Germinal center (tissue), 1 donor: Measurements from ENCODE around the gene ASB11.
"Not testable (repeated sequence)": the region's sequence is repeated elsewhere in the genome, so short reads cannot be mapped to it uniquely, and the experiment has no call there.

Source experiments
- DNase-seq: peaks from one replicate; pipeline ENCODE4 v3.0.0; 2012; ENCODE audit warnings: mixed read lengths, low spot score

The ASB11 gene

DNA sequence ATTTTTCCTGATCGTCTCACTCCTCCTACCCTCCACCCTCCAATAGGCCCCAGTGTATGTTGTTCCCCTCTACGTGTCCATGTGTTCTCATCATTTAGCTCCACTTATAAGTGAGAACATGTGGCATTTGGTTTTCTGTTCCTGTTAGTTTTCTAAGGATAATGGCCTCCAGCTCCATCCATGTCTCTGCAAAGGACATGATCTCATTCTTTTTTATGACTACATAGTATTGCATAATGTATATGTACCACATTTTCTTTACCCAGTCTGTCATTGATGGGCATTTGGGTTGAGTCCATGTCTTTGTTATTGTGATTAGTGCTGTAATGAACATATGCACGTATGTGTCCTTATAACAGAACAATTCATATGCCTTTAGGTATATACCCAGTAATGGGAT is 9.5 kb downstream of the ASB11 start:
- not testable (repeated sequence) for DNase-seq

DNA sequence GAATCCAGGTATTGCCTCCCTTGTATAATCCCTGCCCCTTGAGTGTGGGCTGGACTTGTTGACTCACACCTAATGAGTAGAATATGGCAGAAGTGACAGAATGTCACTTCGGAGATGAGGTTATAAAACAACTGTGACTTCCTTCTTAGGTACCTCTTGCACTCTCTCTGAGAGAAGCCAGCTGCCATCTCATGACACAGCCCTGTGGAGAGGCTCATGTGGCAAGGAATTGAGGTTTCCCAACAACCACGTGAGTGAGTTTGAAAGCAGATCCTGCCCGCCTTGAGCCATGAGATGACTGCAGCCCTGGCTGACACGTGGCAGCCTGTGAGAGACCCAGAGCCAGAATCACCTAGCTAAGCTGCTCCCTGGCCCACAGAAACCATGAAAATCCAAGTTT is 13.5 kb downstream of the ASB11 start:
- DNase-seq = no peak

DNA sequence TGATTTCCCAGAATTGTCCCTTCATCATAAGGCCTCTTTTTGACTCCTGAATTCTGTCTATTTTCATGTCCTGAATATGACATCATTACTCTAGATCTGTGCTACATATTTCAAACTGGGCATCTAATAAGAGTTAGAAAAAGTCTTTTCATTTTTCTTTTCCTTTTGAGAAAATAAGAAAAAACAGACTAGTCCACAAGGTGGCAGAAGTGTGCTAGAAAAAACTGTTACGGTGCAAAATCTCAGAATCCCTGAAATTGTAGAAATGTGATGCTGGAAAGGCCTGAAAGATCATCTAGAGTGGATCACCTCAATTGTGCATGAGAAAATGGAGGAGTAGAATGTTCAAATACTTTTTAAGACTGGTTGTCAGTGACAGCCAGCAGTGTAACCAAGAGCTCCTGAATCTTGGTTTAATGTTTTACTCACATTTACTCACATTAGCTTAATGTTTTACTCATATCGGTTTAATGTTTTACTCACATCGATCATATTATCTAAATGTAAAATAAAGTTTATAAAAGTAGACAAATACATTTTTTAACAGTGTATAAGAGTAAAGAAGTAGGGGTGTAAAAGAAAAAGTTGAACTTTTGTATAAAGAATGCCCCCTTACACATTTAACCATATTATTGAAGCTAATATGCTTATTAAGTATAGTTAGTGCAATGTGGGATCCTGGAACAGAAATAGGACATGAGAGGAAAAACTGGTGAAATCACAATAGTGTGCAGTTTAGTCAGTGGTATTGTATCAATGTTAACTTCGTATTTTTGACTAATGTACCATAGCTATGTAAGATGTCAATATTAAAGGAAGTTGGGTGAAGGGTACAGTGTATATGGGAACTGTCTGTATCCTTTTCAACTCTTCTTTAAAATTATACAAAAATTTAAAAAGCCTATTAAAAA is 15.2 kb downstream of the ASB11 start:
- DNase-seq = peak; percentile 2

DNA sequence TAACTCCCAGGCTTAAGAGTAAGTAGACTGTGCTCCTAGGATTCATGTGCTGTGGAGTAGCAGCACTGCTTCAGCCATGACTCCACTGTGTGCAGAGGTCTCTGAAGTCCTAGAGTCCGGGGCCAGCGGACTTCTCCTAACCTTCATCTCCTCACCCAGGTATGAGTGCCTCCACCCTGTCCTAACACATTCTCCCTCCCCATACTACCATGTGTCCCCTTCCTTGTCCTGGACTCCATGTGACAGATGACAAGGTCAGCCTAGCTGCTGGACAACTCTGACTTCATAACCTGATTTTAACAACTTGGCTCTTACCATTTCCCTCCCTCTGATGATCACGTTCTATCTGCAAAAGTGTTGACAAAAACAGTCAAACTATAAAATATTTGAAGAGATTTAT is 16.7 kb downstream of the ASB11 start:
- no peak for DNase-seq

DNA sequence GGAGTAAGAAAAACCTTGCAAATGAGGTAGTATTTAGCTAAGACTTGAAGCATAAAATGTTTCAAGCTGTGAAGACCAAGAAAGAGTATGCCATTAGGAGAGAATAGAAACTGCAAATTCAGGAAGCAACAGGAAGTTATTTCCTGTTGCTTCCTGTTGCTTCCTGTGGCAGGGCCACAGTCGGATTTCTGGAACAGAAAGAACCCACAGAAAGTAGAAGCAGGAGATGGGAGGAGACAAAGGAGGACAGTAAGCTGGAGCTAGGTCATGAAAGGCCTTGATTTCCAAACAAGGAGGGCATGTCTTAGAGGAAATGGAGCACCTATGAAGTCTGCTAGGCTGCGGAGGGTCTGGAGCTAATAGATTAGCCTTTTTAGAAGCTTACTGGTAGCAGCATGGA is 17.2 kb downstream of the ASB11 start:
- no peak for DNase-seq

DNA sequence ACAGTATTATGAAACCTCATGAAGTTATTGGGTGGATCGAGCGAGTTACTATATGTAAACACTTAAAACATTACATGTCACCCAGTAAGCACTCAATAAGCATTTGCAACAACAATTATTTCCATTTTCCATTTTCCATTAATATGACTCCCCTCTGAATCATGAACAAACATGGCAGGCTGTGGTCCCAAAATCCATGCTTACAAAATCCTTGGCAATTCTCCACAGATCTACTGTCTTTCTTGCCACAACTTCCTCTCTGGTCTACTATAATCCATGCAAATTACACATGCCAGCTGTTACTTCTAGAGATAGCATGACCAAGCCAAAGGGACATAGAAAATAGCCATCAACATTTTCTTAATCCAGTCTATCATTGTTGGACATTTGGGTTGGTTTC is 22.0 kb downstream of the ASB11 start:
- DNase-seq = no peak

DNA sequence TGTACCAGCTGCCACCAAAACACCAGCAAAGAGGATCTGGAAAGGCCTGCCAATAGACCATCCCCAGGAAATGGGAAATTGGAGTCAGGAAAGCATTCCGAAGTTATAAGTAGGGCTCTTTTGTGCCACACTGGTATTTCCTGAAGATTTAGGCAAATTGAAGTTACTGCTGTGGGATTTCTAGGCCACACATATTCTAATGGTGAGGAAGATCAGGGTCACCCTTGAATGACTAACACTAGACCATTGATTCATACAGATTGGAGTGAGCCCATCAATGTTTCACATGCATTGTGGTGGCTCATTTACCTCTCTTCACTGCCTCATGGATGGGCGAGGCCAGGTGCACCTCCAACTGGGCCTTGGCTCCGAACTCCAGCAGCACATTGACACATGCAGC is 22.6 kb downstream of the ASB11 start:
- DNase-seq = no peak

DNA sequence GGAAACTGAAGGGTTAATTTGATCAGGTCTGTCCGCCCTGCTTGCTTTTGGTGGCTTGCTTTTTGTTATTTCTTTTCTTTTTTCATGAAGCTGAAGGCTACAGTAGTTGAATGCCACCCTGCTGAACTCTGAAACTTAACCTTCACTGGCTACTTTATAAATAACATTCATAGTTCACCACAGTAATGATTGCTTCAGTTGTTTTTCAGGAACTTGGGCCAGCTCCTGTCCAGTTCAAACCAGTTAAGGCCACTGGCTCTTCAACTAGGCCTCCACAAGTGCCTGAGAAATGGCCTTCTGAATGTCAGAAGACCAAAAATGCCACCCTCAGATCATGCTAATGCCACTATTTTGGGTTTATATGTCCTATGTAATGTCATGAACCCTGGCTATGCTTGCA is 37.8 kb downstream of the ASB11 start:
- no peak for DNase-seq

DNA sequence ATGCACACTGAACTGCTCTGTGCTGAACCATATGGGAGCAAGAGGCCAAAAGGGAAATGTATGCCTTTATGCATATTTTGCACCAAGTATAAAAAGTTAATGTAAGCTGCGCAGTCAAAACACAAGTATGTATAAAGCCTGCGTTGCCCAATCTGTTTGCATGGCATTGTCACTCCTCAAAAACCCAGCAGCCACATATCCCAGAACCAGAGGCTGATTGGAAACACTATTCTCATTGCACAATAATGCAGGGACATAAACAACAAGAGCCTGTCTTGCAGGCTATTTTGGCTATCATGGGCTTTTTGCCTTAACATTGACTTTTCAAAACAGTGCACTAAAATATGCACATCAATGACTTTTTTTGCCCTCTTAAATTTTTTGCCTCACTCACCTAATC is 40.5 kb downstream of the ASB11 start:
- no peak for DNase-seq

DNA sequence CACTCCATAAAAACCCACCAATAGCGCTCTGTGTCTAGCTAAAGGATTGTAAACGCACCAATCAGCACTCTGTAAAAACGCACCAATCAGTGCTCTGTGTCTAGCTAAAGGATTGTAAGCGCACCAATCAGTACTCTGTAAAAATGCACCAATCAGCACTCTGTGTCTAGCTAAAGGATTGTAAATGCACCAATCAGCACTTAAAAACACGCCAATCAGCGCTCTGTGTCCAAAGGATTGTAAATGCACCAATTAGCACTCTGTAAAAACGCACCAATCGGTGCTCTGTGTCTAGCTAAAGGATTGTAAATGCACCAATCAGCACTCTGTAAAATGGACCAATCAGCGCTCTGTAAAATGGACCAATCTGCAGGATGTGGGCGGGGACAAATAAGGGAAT is 42.2 kb downstream of the ASB11 start:
- not testable (repeated sequence) for DNase-seq

DNA sequence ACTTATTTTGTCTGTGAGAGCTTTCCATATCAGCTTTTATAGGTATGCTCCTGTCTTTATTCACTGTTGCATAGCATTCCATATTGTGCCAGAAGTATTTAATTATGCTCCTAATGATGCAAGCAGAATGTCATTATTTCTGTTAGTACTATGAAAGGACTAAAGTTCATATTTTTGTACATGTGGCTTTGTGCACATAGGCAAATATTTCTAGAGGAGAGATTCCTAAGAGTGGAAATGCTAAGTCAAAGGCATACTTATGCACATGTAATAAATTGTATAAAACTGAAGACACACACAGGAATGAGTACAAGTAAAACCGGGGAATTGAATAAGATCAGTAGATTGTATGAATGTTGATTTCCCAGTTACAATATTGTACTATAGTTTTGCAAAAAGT is 43.7 kb downstream of the ASB11 start:
- no peak for DNase-seq

DNA sequence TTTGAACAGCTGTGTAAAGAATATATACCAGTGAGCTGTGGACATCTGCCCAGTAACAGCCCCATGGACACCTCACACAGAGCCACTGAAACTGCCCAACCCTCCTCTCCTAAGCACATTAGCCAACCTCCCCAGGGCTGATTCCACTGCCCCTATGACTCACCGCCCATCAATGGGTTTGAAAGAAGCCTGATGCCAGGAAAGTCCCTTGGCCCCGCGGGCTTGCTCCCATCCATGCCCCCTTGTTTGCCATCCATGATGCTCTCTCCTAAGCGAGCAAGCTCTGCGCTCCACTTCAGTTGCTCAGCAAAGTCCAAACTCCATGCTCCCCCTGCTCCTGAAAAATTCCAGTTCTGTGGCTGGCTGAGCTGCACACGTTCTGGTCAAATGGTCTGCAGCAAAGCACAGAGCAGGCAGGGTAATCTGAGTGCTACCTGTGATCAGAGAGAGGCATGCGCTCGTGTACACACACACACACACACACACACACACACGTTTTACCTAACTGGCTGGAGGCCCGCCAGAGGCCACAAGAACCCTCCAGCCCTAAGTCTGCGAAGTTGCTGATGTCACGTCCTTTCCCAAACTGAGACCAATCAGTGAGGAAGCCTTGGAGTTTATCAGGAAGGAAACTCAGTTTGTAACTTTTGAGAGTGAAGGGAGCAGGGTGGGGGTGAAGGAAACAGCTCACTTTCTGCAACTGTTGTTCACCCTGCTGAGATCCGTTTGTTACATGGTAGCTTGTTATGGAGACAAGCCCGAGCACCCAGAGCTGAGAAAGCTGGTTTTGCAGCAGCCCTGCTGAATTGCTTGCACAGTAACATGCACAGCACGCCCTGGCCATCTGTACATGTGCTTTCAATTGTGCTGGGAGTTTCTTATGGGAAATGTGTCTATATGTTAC is 45.6 kb downstream of the ASB11 start, which contains the start of gene ASB9:
Gene ASB9, minus strand, starts transcription at position 466 of the 904 bp plus-strand sequence. Its CDS starts 209 bp downstream, at position 257.
- DNase-seq = no peak

DNA sequence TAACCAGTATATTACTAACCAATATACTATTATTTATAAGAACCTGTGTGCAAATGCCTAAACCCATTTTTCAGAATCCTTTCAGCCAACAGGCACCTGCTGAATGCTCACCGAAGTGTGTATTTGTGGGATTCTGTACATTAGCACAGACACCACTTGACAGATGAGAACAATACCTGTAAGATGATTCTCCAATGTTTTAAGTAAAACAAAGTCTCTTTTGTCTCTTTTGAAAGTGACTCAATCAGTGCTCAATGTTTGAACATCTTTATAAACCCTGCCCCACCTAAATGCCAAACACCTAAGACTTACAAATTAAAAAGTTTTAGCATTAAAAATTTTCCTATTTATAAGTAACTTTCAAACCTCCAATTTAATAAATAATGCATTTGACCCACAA is 46.3 kb downstream of the ASB11 start:
- no peak for DNase-seq

DNA sequence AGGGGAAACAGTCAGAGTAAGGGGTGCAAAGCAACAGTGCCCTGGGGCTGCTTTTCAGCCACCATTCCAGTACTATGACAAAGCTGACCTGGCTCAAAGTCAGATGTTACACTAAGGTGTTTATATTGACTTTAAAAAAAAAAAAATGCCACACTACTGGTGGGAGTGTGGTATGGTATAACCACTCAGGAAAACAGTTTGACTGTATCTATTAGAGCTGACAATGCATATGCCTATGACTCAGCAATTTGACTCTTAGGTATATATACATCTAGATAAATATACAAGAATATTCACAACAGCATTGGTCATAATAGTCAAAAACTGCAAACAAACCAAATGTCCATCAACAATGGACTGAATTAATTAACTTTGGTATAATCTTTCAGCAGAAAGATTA is 60.6 kb downstream of the ASB11 start:
- no peak for DNase-seq

DNA sequence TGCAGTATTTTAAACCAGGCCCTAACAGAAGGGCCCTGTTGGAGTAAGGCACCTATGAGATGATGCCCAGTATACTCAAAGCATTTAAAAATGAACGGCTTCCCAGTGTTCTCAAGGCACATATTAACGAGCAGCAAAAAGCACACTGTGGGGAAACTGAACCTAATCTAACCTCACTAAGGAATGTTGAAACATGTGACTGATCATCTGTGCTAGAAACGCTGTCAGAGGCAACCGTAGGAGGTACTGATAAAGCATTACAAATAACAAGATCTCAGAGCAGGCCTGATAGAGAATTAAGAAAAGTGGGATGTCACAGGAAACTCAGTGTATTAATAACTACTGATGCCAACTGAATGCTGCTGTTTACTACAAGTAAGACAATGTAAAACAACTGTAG is 69.5 kb downstream of the ASB11 start:
- no peak for DNase-seq

DNA sequence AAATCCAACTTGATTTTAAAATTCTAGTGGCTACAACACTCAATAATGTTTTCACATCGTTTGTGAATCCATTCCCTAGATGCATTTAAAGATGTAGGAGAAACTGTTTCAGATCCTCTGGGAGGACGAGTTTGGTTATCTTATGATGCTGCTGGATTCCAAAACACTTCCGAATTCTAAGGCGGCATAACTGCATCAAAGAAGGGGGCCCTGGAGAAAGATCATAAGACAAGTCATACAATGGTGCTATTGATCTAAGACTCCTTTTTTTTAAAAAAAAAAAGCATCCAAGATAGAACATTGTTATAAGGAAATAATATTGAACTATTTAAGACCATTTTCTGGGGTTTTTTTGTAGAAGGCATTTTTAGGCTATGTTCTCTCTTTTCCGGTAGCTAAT is 71.0 kb downstream of the ASB11 start:
- no peak for DNase-seq

DNA sequence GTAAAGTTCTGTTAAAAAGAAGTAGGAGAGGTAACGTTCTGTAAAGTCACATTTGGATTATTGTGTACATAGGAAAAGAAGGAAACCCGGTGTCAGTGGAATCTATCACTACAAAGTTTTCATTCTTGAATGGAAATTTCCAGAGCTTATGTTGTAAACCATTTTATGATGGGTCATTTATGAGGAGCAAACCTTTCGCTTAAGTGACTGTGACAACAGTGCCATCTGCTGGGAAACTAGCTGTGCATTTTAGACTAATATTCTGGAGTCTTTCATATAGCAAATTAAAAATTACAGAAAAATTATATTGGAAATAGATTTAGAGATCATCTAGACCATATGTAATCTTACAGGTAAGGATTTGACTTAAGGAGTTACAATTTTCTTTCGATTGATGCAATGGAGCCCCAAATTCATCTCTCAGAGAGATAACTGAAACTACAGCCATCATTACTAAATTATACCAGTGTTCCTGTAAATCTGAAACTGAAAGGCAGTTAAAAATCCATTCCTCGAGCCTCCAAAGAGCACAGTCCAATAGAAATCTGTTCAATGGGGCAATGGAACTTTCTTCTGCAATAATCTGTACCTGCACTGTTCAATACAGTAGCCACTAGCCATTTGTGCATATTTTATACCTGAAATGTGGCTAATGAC is 72.4 kb downstream of the ASB11 start:
- peak; percentile 15 for DNase-seq

DNA sequence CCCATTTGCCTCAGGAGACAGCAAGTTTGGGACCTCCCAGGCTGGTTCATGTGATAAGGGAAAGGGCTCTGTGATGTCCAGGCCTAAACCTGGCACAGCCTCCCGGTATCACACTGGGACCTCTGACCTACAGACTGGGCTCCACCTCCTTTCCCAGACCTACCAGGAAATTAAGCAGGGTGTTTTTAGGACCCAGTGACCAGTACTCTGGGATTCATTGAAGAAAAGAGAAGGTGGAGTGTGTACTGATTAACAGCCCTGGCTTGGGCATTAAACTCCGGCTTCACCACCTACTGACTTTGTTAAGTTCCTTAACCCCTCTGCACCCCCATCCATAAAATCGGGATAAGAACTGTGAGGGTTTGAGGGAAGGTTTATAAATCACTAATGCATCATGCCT is 74.1 kb downstream of the ASB11 start:
- no peak for DNase-seq

DNA sequence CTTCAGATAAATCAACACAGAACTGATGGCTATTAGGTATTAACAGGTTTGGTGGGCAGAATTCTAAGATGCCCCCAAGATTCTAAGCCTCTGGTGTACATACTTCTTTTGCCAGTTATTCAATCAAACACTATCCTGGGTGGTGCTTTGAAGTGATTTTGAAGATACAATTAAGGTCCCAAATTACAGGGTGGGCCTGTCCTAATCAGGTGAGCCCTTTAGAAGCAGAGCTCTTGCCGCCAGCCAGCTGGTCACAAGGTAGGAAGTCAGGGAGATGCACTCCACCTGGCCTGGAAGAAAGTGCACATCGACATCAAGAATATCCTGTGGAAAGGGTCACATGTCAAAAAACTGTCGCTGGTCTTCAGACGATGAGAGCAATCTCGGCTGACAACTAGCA is 75.0 kb downstream of the ASB11 start:
- no peak for DNase-seq

DNA sequence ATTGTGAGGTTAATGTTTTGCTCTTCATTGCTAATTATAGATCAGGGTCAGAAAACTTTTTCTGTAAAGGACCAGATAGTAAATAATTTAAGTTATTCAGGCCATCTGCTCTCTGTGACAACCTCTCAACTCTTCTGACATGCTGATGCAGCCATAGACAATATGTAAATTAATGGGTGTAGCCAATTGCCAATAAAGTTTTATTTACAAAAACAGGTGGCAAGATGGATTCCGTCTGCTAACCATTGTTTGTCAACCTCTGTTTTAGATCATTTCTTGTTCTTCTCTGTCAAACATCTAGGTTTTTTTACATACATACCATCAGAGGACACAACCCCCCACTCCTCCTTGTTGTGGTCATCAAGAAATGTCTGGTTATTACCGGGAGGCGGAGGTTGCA is 79.3 kb downstream of the ASB11 start:
- no peak for DNase-seq

DNA sequence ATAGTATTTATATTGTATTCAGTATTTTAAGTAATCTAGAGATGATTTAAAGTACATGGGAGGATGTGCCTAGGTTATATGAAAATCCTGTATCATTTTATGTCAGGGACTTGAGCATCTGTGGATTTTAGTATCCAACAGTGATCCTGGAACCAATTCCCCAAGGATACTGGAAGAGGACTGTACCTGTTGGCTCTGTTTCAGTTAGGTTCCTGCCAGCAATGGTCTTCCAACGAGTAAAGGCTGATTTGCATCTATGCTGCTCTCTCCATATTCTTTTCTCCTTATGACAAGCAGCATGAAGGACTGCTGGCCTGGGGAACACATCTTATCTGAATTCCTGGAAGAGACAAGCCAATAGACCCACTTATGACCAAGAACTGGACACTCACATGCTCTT is 80.4 kb downstream of the ASB11 start:
- no peak for DNase-seq

DNA sequence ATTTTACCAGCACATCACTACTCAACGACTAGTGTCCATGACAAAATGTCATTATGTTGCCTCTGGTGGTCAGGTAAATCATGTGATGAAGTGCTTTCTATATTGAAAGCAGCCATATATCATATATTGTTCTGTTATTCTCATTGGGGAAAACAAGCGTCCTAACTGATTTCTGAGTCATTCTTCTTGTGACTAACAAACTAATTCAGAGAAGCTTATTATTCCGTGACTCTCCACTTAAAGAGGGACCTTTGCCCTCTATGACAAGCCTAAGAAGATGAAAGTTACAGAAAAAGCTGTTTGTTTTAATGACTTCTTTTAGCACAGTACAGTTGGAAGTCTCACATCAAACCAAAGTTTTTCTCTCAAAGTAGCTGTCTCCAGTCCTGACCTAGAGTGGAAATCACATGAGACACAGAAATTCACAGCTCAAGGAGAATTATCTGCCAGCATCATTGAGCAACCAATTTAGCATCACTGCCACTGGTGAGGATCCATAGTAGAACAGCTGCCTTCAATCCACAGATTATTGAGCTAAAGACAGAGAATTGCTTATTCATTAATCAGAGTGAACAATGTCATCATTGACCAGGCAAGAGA is 81.9 kb downstream of the ASB11 start:
- DNase-seq = no peak
